Transverse colon (tissue), 4 donors: ENCODE results near the gene STARD13. TPM values are rescaled to one million over a fixed set of nuclear protein-coding genes. Genes with fewer than 3 reads are reported as not detected.

Source experiments
- DNase-seq: peaks from one replicate; pipeline ENCODE4 v3.0.0-alpha.2; 2019
- H3K27ac ChIP-seq, 4 donors: fragments of 200-600 bp; sonication (generic); 2 replicates each; pipeline ENCODE4 v1.5.1; 2016 to 2018; ENCODE audit warnings: inconsistent platforms in 4 of 4
- H3K27me3 ChIP-seq: fragments of 200-600 bp; sonication (generic); 2 replicates; pipeline ENCODE4 v1.5.1; 2017; ENCODE audit warnings: inconsistent platforms
- H3K36me3 ChIP-seq, 4 donors: fragments of 200-600 bp; sonication (generic); 2 replicates each; pipeline ENCODE4 v1.5.1; 2017 to 2019; ENCODE audit warnings: inconsistent platforms in 4 of 4
- H3K4me1 ChIP-seq, 4 donors: fragments of 200-600 bp; sonication (generic); 2 replicates each; pipeline ENCODE4 v1.5.1; 2017 to 2020; ENCODE audit warnings: inconsistent platforms in 4 of 4
- H3K4me3 ChIP-seq, 4 donors: fragments of 200-600 bp; sonication (generic); 1 replicate in 1 of 4; 2 replicates in 3 of 4; pipeline versions ENCODE4 v1.5.1 to v1.6.1; 2017 to 2019; ENCODE audit warnings: inconsistent platforms in 4 of 4
- H3K9me3 ChIP-seq, 2 donors: fragments of 200-600 bp; sonication (generic); 2 replicates each; pipeline ENCODE4 v1.5.1; 2017 to 2019; ENCODE audit warnings: inconsistent platforms in 2 of 2
- EP300 ChIP-seq: sonication (generic); formaldehyde crosslinking; IDR thresholded peaks from one replicate; pipeline ENCODE4 v1.6.1; 2017; ENCODE audit warnings: antibody characterized with exemption, low read depth
- POLR2A ChIP-seq: fragments of 450-650 bp; IDR thresholded peaks from one replicate; pipeline ENCODE4 v1.6.1; 2016; ENCODE audit warnings: antibody characterized with exemption, mild to moderate bottlenecking, moderate library complexity
- POLR2AphosphoS5 ChIP-seq, 3 donors: sonication (generic); formaldehyde crosslinking; IDR thresholded peaks; one replicate each; pipeline ENCODE4 v1.6.1; 2016; ENCODE audit warnings: antibody characterized with exemption in 3 of 3
- WGBS, 2 donors: methylation state at CpG; one replicate each; pipeline ENCODE4 v1.1.5; 2018; ENCODE audit warnings: low coverage in 1 of 2; 5-methylcytosine and 5-hydroxymethylcytosine counted together
- in situ Hi-C, 4 donors: fragments of 200-750 bp; cut with MboI; loops; one replicate each; pipeline versions ENCODE4 v1.15.0 to v1.15.1; 2017; ENCODE audit warnings: low sequenced_read_pairs in 3 of 4, low pct_ligation_motif_present in 1 of 4, low pct_unique_long_range_greater_than_20kb in 1 of 4
- intact Hi-C: fragments of 100-400 bp; cut with DNase I; formaldehyde crosslinking; loops from one replicate; pipeline ENCODE4 v1.15.1; 2023; ENCODE audit warnings: low total_unique reads
- total RNA-seq, 4 donors: library from RNA; depleted of rRNA; stranded (reverse); fragments of >200 nt; gene quantifications; one replicate each; pipeline ENCODE4 v1.1.0, GENCODE V29; 2016
- TF ChIP-seq, protein P1 (sequence below), 5 experiments: fragments of 200-600 bp in 3 of 5; fragments of 450-650 bp in 2 of 5; sonication (generic) in 3 of 5; IDR thresholded peaks; 1 replicate in 2 of 5; 2 replicates in 3 of 5; pipeline ENCODE4 v1.5.1; 2016 to 2017; ENCODE audit warnings: antibody characterized with exemption in 5 of 5, inconsistent platforms in 3 of 5, mild to moderate bottlenecking in 2 of 5, moderate library complexity in 1 of 5

Gene STARD13
- total RNA-seq, 4 donors from 2014 or later: 18.1 to 107 (median 41.5) TPM

DNA sequence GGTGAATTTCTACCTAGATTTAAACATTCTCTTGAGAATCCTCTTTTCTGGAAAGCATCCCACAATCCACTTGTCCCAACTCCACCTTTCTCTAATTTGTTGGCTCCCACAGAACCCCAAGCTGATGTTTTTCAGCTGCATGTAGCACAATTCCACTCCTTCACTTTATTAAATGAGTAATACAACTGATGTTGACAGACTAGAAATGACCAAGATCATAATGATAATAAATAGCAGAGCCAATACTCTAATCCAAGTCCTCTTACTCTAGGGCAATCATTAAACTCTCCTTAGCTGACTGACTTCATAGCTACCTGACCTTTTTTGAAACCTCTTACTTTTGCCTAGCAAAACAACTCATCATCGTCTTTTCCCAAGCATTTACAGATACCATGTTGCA is 27.9 kb upstream of the STARD13 start:
- peaks cover 0 to 10% (median 0%) of the 10 kb centered on the region in 4 donors for H3K4me1 ChIP-seq
- no peak for TF ChIP-seq EP300
- TF ChIP-seq POLR2AphosphoS5 (IDR thresholded peaks at IDR 0.05): no peak
- TF ChIP-seq POLR2A: no peak
- TF ChIP-seq, protein P1, sequence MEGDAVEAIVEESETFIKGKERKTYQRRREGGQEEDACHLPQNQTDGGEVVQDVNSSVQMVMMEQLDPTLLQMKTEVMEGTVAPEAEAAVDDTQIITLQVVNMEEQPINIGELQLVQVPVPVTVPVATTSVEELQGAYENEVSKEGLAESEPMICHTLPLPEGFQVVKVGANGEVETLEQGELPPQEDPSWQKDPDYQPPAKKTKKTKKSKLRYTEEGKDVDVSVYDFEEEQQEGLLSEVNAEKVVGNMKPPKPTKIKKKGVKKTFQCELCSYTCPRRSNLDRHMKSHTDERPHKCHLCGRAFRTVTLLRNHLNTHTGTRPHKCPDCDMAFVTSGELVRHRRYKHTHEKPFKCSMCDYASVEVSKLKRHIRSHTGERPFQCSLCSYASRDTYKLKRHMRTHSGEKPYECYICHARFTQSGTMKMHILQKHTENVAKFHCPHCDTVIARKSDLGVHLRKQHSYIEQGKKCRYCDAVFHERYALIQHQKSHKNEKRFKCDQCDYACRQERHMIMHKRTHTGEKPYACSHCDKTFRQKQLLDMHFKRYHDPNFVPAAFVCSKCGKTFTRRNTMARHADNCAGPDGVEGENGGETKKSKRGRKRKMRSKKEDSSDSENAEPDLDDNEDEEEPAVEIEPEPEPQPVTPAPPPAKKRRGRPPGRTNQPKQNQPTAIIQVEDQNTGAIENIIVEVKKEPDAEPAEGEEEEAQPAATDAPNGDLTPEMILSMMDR (IDR thresholded peaks at IDR 0.05): no peak
- in situ Hi-C loops: no loop called here
- 67 to 97% methylated on average over 1 of the region's 1 CpG for WGBS, 2 donors
- H3K9me3 ChIP-seq: no peaks in the 10 kb centered on the region
- no peaks in the 10 kb centered on the region for H3K27me3 ChIP-seq
- H3K27ac ChIP-seq: no peak overlapping the region
- H3K4me3 ChIP-seq: no peak overlapping the region
- H3K36me3 ChIP-seq: no peaks in the 10 kb centered on the region
- DNase-seq: no peak
- intact Hi-C loops: loop anchor here (5.0 kb wide), 1 partner anchor 1629 kb away; the partner anchor contains the start of gene NBEA

DNA sequence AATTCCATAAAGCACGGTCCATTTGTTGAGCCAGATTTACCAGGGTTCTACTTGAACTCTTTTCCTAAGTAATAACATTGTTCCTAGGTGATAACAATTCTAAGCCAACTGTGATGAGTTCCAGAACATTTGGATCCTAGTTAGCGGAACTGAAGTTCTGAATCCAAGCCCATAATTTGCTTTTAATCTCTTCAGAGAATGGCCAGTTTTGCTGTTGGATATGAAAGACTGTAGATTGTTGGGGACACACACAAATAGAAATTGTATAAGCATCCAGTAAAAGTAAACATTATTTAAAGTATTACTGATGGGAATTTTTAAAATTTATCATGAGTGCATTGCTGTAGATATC is 27.3 kb upstream of the STARD13 start:
- no peak overlapping the region for H3K27ac ChIP-seq
- 61 to 71% methylated on average over 2 of the region's 2 CpGs for WGBS, 2 donors

DNA sequence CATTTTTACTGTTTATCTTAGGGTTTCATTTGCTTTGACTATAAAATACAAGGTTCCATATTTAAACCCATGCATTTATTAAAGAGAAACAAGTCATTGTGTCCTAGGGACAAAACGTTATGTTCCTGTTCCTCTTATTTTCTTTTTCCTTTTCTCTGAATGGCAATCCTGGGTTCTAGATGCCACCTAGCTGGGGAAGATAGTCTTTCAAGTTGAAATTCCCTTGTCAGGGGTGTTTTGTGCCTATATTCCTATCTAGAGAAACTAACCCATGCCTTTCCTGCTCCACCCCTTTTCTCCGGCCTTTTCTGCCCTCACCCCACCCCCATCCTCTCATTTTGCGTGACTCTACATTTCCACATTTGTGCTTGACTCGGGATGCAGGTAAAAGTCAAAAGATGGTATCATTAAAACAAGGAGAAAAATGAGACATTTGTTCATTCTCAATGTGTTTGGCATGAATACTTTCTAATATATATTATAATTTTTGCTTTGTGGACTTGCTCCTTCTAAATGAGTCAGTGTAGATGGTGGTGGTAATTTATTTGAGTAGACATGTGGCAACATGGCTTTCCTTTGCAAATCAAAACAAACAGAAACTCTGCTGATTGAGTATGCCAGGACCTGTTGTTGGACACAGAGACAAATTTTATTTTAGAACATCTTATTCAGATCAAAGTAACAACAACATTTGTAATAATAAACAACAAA is 26.8 kb upstream of the STARD13 start:
- TF ChIP-seq, protein P1 (IDR thresholded peaks at IDR 0.05): peak in 3 of 5 experiments; percentile 11 to 17 (median 14)
- no peak for TF ChIP-seq POLR2AphosphoS5 (IDR thresholded peaks at IDR 0.05)
- H3K27ac ChIP-seq: no peak overlapping the region
- in situ Hi-C loops: no loop called here
- H3K36me3 ChIP-seq: no peaks in the 10 kb centered on the region
- H3K27me3 ChIP-seq: no peaks in the 10 kb centered on the region
- no peaks in the 10 kb centered on the region for H3K9me3 ChIP-seq
- peaks cover 0 to 10% (median 0%) of the 10 kb centered on the region in 4 donors for H3K4me1 ChIP-seq
- WGBS, 2 donors: 56 to 65% methylated on average over 4 of the region's 4 CpGs
- intact Hi-C loops: loop anchor here (5.0 kb wide), 1 partner anchor 1630 kb away; the partner anchor contains the start of gene NBEA
- DNase-seq: no peak
- H3K4me3 ChIP-seq: no peak overlapping the region

More for the DNA sequence above, 27.3 kb upstream of the STARD13 start:
- TF ChIP-seq POLR2A (no peak), POLR2AphosphoS5 (IDR thresholded peaks at IDR 0.05) (no peak), EP300 (no peak)
- TF ChIP-seq, protein P1 (IDR thresholded peaks at IDR 0.05): no peak
- in situ Hi-C loops: no loop called here
- Histone ChIP-seq H3K27me3 (no peaks in the 10 kb centered on the region), H3K36me3 (no peaks in the 10 kb centered on the region), H3K9me3 (no peaks in the 10 kb centered on the region), H3K4me1 (peaks cover 0 to 10% (median 0%) of the 10 kb centered on the region in 4 donors), H3K4me3 (no peak overlapping the region)
- DNase-seq: no peak
- intact Hi-C loops: loop anchor here (5.0 kb wide), 1 partner anchor 1629 kb away; the partner anchor contains the start of gene NBEA

DNA sequence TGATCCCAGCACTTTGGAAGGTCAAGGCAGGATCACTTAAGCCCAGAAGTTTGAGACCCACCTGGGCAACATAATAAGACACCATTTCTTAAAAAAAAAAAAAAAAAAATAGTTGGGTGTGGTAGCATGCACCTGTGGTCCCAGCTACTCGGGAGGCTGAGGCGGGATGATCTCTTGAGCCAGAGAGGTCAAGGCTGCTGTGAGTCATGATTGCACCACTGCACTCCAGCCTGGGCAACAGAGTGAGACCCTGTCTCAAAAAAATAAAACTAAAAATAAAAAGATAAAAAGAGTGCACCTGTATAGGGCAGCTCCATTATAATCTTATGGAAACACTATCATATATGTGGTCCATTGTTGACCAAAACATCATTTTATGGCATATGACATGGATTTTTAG is 25.5 kb upstream of the STARD13 start:
- no peak for DNase-seq
- H3K4me3 ChIP-seq: no peak overlapping the region
- TF ChIP-seq, protein P1 (IDR thresholded peaks at IDR 0.05): no peak
- no peak for TF ChIP-seq EP300
- no peak for TF ChIP-seq POLR2AphosphoS5 (IDR thresholded peaks at IDR 0.05)
- no peak for TF ChIP-seq POLR2A
- no peaks in the 10 kb centered on the region for H3K27me3 ChIP-seq
- 76% methylated on average over 2 of the region's 2 CpGs; no CpG with 5 or more reads in 1 of the 2 donors for WGBS, 2 donors
- in situ Hi-C loops: no loop called here
- no peaks in the 10 kb centered on the region for H3K36me3 ChIP-seq
- no peak overlapping the region for H3K27ac ChIP-seq
- no peaks in the 10 kb centered on the region for H3K9me3 ChIP-seq
- peaks cover 0 to 10% (median 0%) of the 10 kb centered on the region in 4 donors for H3K4me1 ChIP-seq
- intact Hi-C loops: loop anchor here (5.0 kb wide), 1 partner anchor 1631 kb away; the partner anchor contains the start of gene NBEA
